GM12878 (cell line): Measurements from ENCODE around the gene RAD51B. TPM values are rescaled to one million over a fixed set of nuclear protein-coding genes. Genes with fewer than 3 reads are reported as not detected.

Source experiments
- ATAC-seq: fragments of 200-7000 bp; cut with Tn5 transposase; 3 replicates; pipeline ENCODE4 v1.9.1; 2020; ENCODE audit warnings: mild to moderate bottlenecking, moderate library complexity
- BruUV-seq: library from RNA; stranded (reverse); fragments of 400-500 nt; replicated peaks from 2 replicates; lab custom pipeline; 2021; lab: Mats Ljungman, UMichigan
- CTCF ChIA-PET: fragments of 300-600 bp; sonication (Branson Sonifier 250); formaldehyde crosslinking; extraction: SDS; loops from one replicate; lab custom pipeline; 2021; ENCODE audit warnings: inconsistent platforms; lab: Yijun Ruan, JAX
- POLR2A ChIA-PET: fragments of 350-600 bp; formaldehyde crosslinking; extraction: SDS; loops from one replicate; lab custom pipeline; 2021; ENCODE audit warnings: inconsistent platforms; lab: Charles Lee
- RAD21 ChIA-PET: fragments of 300-600 bp; sonication (Branson Sonifier 250); formaldehyde crosslinking; loops from one replicate; lab custom pipeline; 2023; ENCODE audit warnings: antibody characterized with exemption; ENCODE audit not compliant: unreplicated experiment; lab: Charles Lee
- SMC1A ChIA-PET: fragments of 300-600 bp; sonication (Branson Sonifier 250); formaldehyde crosslinking; loops from one replicate; lab custom pipeline; 2023; ENCODE audit not compliant: unreplicated experiment, uncharacterized antibody; lab: Charles Lee
- DNase-seq: peaks from one replicate; pipeline ENCODE4 v3.0.0-alpha.2; 2011; ENCODE audit warnings: low read depth, low spot score
- FAIRE-seq: peaks from 3 replicates; lab custom pipeline; 2011; peaks lifted over from hg19 to GRCh38; lab: Jason Lieb, UNC
- H2AFZ ChIP-seq: 2 replicates; pipeline ENCODE4 v1.6.0; 2011; ENCODE audit warnings: low read depth, low read length, control low read depth; ENCODE audit not compliant: control insufficient read depth
- H3K27ac ChIP-seq: 2 replicates; pipeline ENCODE4 v1.5.1; 2011; ENCODE audit warnings: control low read depth; ENCODE audit not compliant: control insufficient read depth, insufficient read depth
- H3K27me3 ChIP-seq, 2 experiments: replicated peaks in 1 of 2; 2 replicates each; pipeline versions ENCODE4 v1.6.0 to v1.6.1; 2011; ENCODE audit warnings: low read length in 1 of 2; ENCODE audit not compliant: control insufficient read depth in 2 of 2, insufficient read depth in 2 of 2
- H3K36me3 ChIP-seq, 2 experiments: 2 replicates each; pipeline ENCODE4 v1.5.1; 2011; ENCODE audit warnings: low read length in 1 of 2; ENCODE audit not compliant: control insufficient read depth in 2 of 2, insufficient read depth in 2 of 2
- H3K4me1 ChIP-seq: 2 replicates; pipeline ENCODE4 v1.6.1; 2011; ENCODE audit warnings: mild to moderate bottlenecking, low read length, moderate library complexity, mixed read lengths; ENCODE audit not compliant: control insufficient read depth, insufficient read depth
- H3K4me2 ChIP-seq: 2 replicates; pipeline ENCODE4 v1.6.0; 2011; ENCODE audit warnings: control low read depth; ENCODE audit not compliant: control insufficient read depth, insufficient read depth
- H3K4me3 ChIP-seq: fragments of 200-600 bp; sonication (generic); 2 replicates; pipeline ENCODE4 v1.5.1; 2016
- H3K79me2 ChIP-seq: 2 replicates; pipeline ENCODE4 v1.6.0; 2011; ENCODE audit warnings: low read length; ENCODE audit not compliant: control insufficient read depth, insufficient read depth
- H3K9ac ChIP-seq: 2 replicates; pipeline ENCODE4 v1.8.0; 2011; ENCODE audit warnings: low read length, control low read depth, mixed read lengths; ENCODE audit not compliant: control insufficient read depth, insufficient read depth
- H3K9me3 ChIP-seq: replicated peaks from 3 replicates; pipeline ENCODE4 v1.5.1; 2011; ENCODE audit warnings: mild to moderate bottlenecking, low read length; ENCODE audit not compliant: control insufficient read depth, insufficient read depth
- H4K20me1 ChIP-seq: 2 replicates; pipeline ENCODE4 v1.6.0; 2011; ENCODE audit not compliant: control insufficient read depth, insufficient read depth
- ASH2L ChIP-seq: fragments of 300-600, 200-600 bp; sonication (generic); IDR thresholded peaks from 2 replicates; pipeline ENCODE4 v1.6.1; 2017; ENCODE audit warnings: low read depth, mild to moderate bottlenecking, borderline replicate concordance
- CHD1 ChIP-seq: IDR thresholded peaks from 2 replicates; pipeline ENCODE4 v1.6.1; 2012; ENCODE audit warnings: low read depth, low read length, improper control_type of control experiment
- CREB1 ChIP-seq: IDR thresholded peaks from 2 replicates; pipeline ENCODE4 v1.6.1; 2012; ENCODE audit warnings: low read depth, mild to moderate bottlenecking, inconsistent platforms
- ELK1 ChIP-seq: IDR thresholded peaks from 2 replicates; pipeline ENCODE4 v1.6.1; 2012; ENCODE audit warnings: low read depth, low read length, improper control_type of control experiment
- EZH2 ChIP-seq: IDR thresholded peaks from 2 replicates; pipeline ENCODE4 v1.6.1; 2012; ENCODE audit warnings: low read depth, mild to moderate bottlenecking, control low read depth, inconsistent platforms, low read length, borderline replicate concordance; ENCODE audit not compliant: control insufficient read depth
- IRF3 ChIP-seq: fragments of 450-650 bp; IDR thresholded peaks from 2 replicates; pipeline ENCODE4 v1.6.1; 2014; ENCODE audit warnings: mild to moderate bottlenecking
- MYC ChIP-seq: IDR thresholded peaks from 2 replicates; pipeline ENCODE4 v1.6.1; 2011; ENCODE audit warnings: mild to moderate bottlenecking, low read length, moderate library complexity, inconsistent platforms; ENCODE audit not compliant: insufficient read depth, insufficient replicate concordance, insufficient read length, severe bottlenecking
- NR2C1 ChIP-seq: fragments of 450-650 bp; IDR thresholded peaks from 2 replicates; pipeline ENCODE4 v1.6.1; 2017; ENCODE audit warnings: antibody characterized with exemption, mild to moderate bottlenecking, moderate library complexity
- REST ChIP-seq: IDR thresholded peaks from 2 replicates; pipeline ENCODE4 v1.6.1; 2012; ENCODE audit warnings: mild to moderate bottlenecking, low read depth, low read length
- SP1 ChIP-seq: IDR thresholded peaks from one replicate; pipeline ENCODE4 v1.6.1; 2011; ENCODE audit warnings: low read depth, low read length
- TCF12 ChIP-seq: IDR thresholded peaks from 2 replicates; pipeline ENCODE4 v1.6.1; 2011; ENCODE audit warnings: low read depth, mild to moderate bottlenecking, low read length
- USF1 ChIP-seq: IDR thresholded peaks from 2 replicates; pipeline ENCODE4 v1.6.1; 2011; ENCODE audit warnings: borderline replicate concordance, low read depth, mild to moderate bottlenecking, moderate library complexity, mixed read lengths, low read length; ENCODE audit not compliant: insufficient read depth; ENCODE audit errors: extremely low read length
- WGBS: methylation state at CpG from one replicate; pipeline ENCODE4 v1.1.6; 2016; ENCODE audit warnings: low lambda C conversion rate; ENCODE audit not compliant: insufficient replicate concordance, insufficient coverage; ENCODE audit errors: missing lambda C conversion rate; 5-methylcytosine and 5-hydroxymethylcytosine counted together
- in situ Hi-C: fragments of 300-500 bp; cut with MboI; formaldehyde crosslinking; loops from 9 replicates; pipeline ENCODE4 v1.14.3; 2018; ENCODE audit warnings: mixed read lengths
- intact Hi-C: fragments of 100-400 bp; cut with micrococcal nuclease; formaldehyde crosslinking; loops from one replicate; pipeline ENCODE4 v1.14.2; 2022; ENCODE audit not compliant: unreplicated experiment
- polyA plus RNA-seq, 11 experiments: library from polyadenylated mRNA; depleted of rRNA in 4 of 11; unstranded in 6 of 11; stranded (reverse) in 5 of 11; fragments of >200 nt; fragmentation: Nextera tagmentation in 4 of 11; fragmentation: Illumina TruSeq in 1 of 11; extraction: Ambion mirVana in 4 of 11; extraction: Trizol in 1 of 11; gene quantifications; 1 replicate in 1 of 11; 2 replicates in 10 of 11; pipeline versions ENCODE4 v1.2.1 to v1.2.3, GENCODE V29; 2011 to 2016; ENCODE audit warnings: inconsistent platforms in 2 of 11, missing spikeins in 2 of 11, low read depth in 1 of 11
- total RNA-seq, 4 experiments: library from RNA; depleted of rRNA in 3 of 4; stranded (reverse); fragments of >200 nt in 3 of 4; fragmentation: Illumina TruSeq in 1 of 4; extraction: Trizol in 1 of 4; gene quantifications; 2 replicates each; pipeline versions ENCODE4 v1.2.1 to v1.2.3, GENCODE V29; 2013 to 2021

The RAD51B gene
- total and polyA plus RNA-seq, 10 of the 15 experiments (the other 5 are each of a cell fraction or from before 2014, with no cell fraction given) = 9.8 to 26.8 (median 21.3) TPM

- SMC1A ChIA-PET = interaction anchor here (1.0 to 3.3 kb wide), 9 partner anchors 9 to 313 kb away, joined by 3 to 24 read pairs (median 4); no protein-coding TSS in a partner anchor
- H3K27me3 ChIP-seq = no peaks in the 10 kb centered on the region
- CTCF ChIA-PET = interaction anchor here (0.7 to 1.5 kb wide), 3 partner anchors 8 to 16 kb away, joined by 3 to 5 read pairs (median 3); no protein-coding TSS in a partner anchor
- in situ Hi-C loops = no loop called here
- no peaks in the 10 kb centered on the region for H3K36me3 ChIP-seq
- no peak for TF ChIP-seq CHD1
- TF ChIP-seq TCF12 = no peak
- no peak for TF ChIP-seq ASH2L
- TF ChIP-seq ELK1 = no peak
- TF ChIP-seq REST = no peak
- TF ChIP-seq NR2C1 = no peak
- TF ChIP-seq EZH2 = no peak
- no peak for TF ChIP-seq IRF3
- no peak for TF ChIP-seq MYC
- TF ChIP-seq SP1 = no peak
- TF ChIP-seq CREB1 = no peak
- no peak for TF ChIP-seq USF1
- H3K27ac ChIP-seq = no peak overlapping the region
- no peak overlapping the region for H3K4me3 ChIP-seq
- no peak for ATAC-seq
- H4K20me1 ChIP-seq = no peaks in the 10 kb centered on the region
- H3K4me1 ChIP-seq = peaks cover 23% of the 10 kb centered on the region
- no TSS peak for BruUV-seq
- DNase-seq = no peak
- intact Hi-C loops = no loop called here
- WGBS = 88% methylated on average over 2 of the region's 2 CpGs
- no peak for FAIRE-seq
- POLR2A ChIA-PET = interaction anchor here (0.5 to 0.9 kb wide), 2 partner anchors 9 to 71 kb away, joined by 3 read pairs; no protein-coding TSS in a partner anchor
- peaks cover 1% of the 10 kb centered on the region; the same call in 1 of the 3 replicates for H3K9me3 ChIP-seq
- H3K4me2 ChIP-seq = no peak overlapping the region
- RAD21 ChIA-PET = interaction anchor here (0.8 to 0.9 kb wide), 2 partner anchors 39 to 96 kb away, joined by 3 read pairs; no protein-coding TSS in a partner anchor
- H3K79me2 ChIP-seq = no peaks in the 10 kb centered on the region
- H3K9ac ChIP-seq = no peak overlapping the region
- no peak overlapping the region for H2AFZ ChIP-seq
Measured at GRCh38 chr14:68693926-68694325, 874.3 kb downstream of the RAD51B start.
